Esophagus squamous epithelium (tissue), 5 donors: ENCODE measurements around the gene MRGPRD. TPM values are rescaled to one million over a fixed set of nuclear protein-coding genes. Genes with fewer than 3 reads are reported as not detected.

Experiments used
- DNase-seq: peaks from one replicate; lab custom pipeline; 2025; lab: John Stamatoyannopoulos, UW
- H3K27ac ChIP-seq, 4 donors: fragments of 200-600 bp; sonication (generic); one replicate each; pipeline ENCODE4 v1.5.1; 2016 to 2019; ENCODE audit warnings: mild to moderate bottlenecking in 1 of 4
- H3K27me3 ChIP-seq, 4 donors: fragments of 200-600 bp; sonication (generic); 1 replicate in 3 of 4; 2 replicates in 1 of 4; pipeline versions ENCODE4 v1.5.1 to v1.6.0; 2017 to 2021; ENCODE audit warnings: antibody characterized with exemption in 1 of 4
- H3K36me3 ChIP-seq, 3 donors: fragments of 200-600 bp; sonication (generic); one replicate each; pipeline ENCODE4 v1.5.1; 2016 to 2019
- H3K4me1 ChIP-seq, 3 donors: fragments of 200-600 bp; sonication (generic); one replicate each; pipeline ENCODE4 v1.5.1; 2017 to 2019
- H3K4me3 ChIP-seq, 4 donors: fragments of 200-600 bp; sonication (generic); 1 replicate in 3 of 4; 2 replicates in 1 of 4; pipeline ENCODE4 v1.5.1; 2016 to 2019; ENCODE audit warnings: mild to moderate bottlenecking in 2 of 4, moderate library complexity in 1 of 4
- H3K9me3 ChIP-seq, 3 donors: fragments of 200-600 bp; sonication (generic); one replicate each; pipeline ENCODE4 v1.5.1; 2016 to 2019
- CTCF ChIP-seq, 6 experiments: fragments of 450-650 bp in 4 of 6; fragments of 200-600 bp in 2 of 6; sonication (generic) in 2 of 6; IDR thresholded peaks; one replicate each; pipeline ENCODE4 v1.5.1; 2016 to 2019; ENCODE audit warnings: antibody characterized with exemption in 6 of 6, mild to moderate bottlenecking in 4 of 6, moderate library complexity in 4 of 6
- POLR2A ChIP-seq, 4 donors: fragments of 450-650 bp; IDR thresholded peaks; one replicate each; pipeline ENCODE4 v1.6.1; 2017; ENCODE audit warnings: antibody characterized with exemption in 4 of 4, mild to moderate bottlenecking in 4 of 4, moderate library complexity in 3 of 4
- WGBS, 2 donors: methylation state at CpG; one replicate each; pipeline ENCODE4 v1.1.5; 2018; 5-methylcytosine and 5-hydroxymethylcytosine counted together
- intact Hi-C: fragments of 100-400 bp; cut with DNase I; formaldehyde crosslinking; loops from one replicate; pipeline ENCODE4 v1.15.0; 2022
- total RNA-seq, 4 donors: library from RNA; depleted of rRNA; stranded (reverse); fragments of >200 nt; gene quantifications; one replicate each; pipeline ENCODE4 v1.1.0, GENCODE V29; 2016
- donor health status: DM: yes; HTN: yes; CAD: no.

The MRGPRD gene
- total RNA-seq, 4 donors from 2014 or later: not detected

- Histone ChIP-seq H3K27me3 (no peaks in the 10 kb centered on the region), H3K9me3 (no peaks in the 10 kb centered on the region), H3K4me1 (peaks cover 6 to 98% (median 71%) of the 10 kb centered on the region in 3 donors), H3K36me3 (peaks cover 0 to 28% (median 3%) of the 10 kb centered on the region in 3 donors), H3K4me3 (no peak overlapping the region), H3K27ac (peak overlapping the region; percentile 60 to 93 (median 88))
- intact Hi-C loops: no loop called here
- TF ChIP-seq CTCF (IDR thresholded peaks at IDR 0.05) (no peak), POLR2A (IDR thresholded peaks at IDR 0.05) (no peak)
- 63 to 84% methylated on average over 5 to 9 of the region's 20 CpGs for WGBS, 2 donors
- DNase-seq: no peak
Observed at GRCh38 chr11:69003866-69004367, 23.1 kb upstream of the MRGPRD start.

DNA sequence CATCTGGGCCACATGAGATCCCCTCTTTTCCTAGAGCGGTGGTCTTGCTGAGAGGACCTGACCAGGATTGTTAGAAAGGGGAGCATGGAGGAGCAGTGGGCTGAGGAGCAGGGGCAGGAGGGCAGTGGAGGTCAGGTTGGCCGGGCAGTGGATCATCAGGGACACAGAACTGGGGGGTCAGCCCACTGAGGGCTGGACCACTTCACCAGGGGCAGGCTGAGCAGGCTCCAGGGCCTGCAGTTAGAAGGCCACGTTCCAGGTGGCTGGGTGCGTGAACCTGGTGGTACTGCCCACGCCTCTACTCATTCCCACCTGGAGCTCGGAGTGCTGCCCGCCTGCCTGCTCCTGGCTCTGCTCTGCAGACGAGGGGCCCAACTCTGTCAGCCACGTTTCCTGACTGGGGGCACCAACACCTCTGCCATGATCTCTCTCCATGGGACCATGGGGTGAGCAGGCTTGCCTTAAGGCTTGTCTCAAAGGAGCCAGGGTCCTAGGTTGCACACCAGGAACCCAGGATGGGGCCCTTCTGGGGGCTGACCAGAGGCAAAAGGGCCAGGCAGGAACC lies 22.6 kb upstream of the MRGPRD start:
- H3K4me3 ChIP-seq: no peak overlapping the region
- WGBS, 2 donors: 75 to 90% methylated on average over 1 to 4 of the region's 9 CpGs

DNA sequence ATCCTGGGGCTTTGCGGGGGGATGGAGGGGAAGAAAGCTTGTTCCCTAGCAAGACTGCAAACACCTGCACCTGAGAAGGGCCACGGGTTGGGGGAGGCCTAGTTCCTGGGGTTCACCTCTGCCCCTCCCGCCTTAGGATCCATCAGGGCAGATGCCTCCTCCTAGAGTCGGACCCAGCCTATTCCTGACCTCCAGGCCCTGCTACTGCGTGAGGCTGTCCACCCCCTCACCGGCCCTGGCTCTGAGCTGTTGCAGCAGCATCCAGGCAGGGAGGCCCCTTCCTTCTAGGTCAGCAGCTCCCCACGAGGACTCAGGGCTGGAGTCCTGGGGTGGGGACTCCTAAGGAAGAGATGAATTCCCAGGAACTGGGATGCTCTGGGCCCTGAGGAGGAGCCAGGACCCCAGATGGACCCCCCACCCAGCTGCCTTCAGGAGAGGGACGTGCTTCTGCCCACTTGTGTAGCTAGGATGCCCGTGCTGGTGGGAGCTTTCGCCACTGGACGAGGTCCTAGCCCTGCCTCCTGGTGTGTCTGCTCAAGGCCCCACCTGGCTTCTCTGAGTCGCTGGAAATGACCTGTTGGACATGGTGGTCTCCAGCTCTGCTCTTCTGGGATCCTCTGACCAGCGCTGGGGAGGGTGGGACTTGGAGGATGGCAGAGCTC lies 21.9 kb upstream of the MRGPRD start:
- Histone ChIP-seq H3K4me1 (peaks cover 5 to 98% (median 68%) of the 10 kb centered on the region in 3 donors), H3K27ac (peak overlapping the region; percentile 60 to 93 (median 88)), H3K27me3 (no peaks in the 10 kb centered on the region), H3K4me3 (no peak overlapping the region), H3K36me3 (peaks cover 0 to 28% (median 3%) of the 10 kb centered on the region in 3 donors), H3K9me3 (no peaks in the 10 kb centered on the region)
- DNase-seq: no peak
- 62 to 100% methylated on average over 1 to 2 of the region's 13 CpGs for WGBS, 2 donors
- intact Hi-C loops: no loop called here
- TF ChIP-seq POLR2A (IDR thresholded peaks at IDR 0.05) (no peak), CTCF (IDR thresholded peaks at IDR 0.05) (no peak)

More for the DNA sequence above, 22.6 kb upstream of the MRGPRD start:
- Histone ChIP-seq H3K36me3 (peaks cover 0 to 28% (median 3%) of the 10 kb centered on the region in 3 donors), H3K4me1 (peaks cover 4 to 98% (median 71%) of the 10 kb centered on the region in 3 donors), H3K27ac (peak overlapping the region; percentile 60 to 93 (median 88)), H3K27me3 (no peaks in the 10 kb centered on the region), H3K9me3 (no peaks in the 10 kb centered on the region)
- TF ChIP-seq POLR2A (IDR thresholded peaks at IDR 0.05) (no peak), CTCF (IDR thresholded peaks at IDR 0.05) (no peak)
- intact Hi-C loops: no loop called here
- DNase-seq: no peak

DNA sequence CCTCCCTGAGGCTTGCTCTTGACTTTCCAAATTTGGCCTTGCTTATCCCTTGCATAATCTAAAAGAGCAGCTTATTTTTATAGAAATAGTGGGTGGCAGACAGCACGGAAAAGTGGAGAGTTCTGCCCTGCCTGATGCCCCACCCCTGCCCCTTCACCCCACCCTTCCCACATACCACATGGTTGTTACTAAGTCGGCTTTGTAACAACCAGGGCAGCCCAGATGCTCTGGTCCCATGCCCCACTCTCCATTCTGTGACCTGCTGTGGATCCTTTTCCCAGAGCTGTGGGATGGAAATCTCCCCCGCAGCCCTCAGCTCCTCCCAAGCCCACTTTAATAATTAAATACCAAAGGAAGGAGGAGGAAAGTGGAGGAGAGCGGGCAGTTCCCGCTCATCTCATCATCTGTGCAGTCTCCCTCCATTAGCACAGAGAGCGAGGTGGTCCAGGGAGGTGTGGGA lies 21.4 kb upstream of the MRGPRD start:
- intact Hi-C loops: no loop called here
- 40 to 49% methylated on average over 1 to 4 of the region's 6 CpGs for WGBS, 2 donors
- H3K36me3 ChIP-seq: peaks cover 0 to 28% (median 3%) of the 10 kb centered on the region in 3 donors
- no peaks in the 10 kb centered on the region for H3K27me3 ChIP-seq
- no peak for TF ChIP-seq CTCF (IDR thresholded peaks at IDR 0.05)
- no peak for TF ChIP-seq POLR2A (IDR thresholded peaks at IDR 0.05)
- DNase-seq: no peak
- H3K27ac ChIP-seq: peak overlapping the region; percentile 60 to 93 (median 88)
- H3K4me3 ChIP-seq: no peak overlapping the region
- peaks cover 5 to 94% (median 65%) of the 10 kb centered on the region in 3 donors for H3K4me1 ChIP-seq
- H3K9me3 ChIP-seq: no peaks in the 10 kb centered on the region
